ENCODE data around the gene WBP2.

Gene WBP2

DNA sequence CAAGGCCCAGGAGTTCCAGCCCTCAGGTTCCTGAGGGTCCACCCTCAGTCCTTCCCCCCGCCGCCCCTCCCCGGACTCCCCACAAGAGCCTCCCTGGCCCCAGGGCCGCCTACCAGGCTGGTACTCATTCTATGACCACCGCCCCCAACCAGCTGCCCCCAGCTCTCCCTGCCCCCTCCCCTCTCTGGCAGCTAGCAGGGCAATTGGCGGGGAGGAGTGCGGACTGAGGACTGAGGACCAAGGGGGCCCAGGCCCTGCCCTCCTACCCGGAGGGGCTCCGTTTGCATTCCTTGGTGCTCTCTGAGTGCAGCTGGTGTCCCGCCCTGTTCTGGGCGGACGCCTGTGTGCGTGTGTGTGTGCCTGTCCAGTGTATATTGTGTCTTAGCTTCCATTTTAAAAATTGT, 30.0 kb downstream of the WBP2 start:
- TF ChIP-seq TAF1 (IDR thresholded peaks at IDR 0.05; ENCODE audit: borderline replicate concordance, insufficient read depth, low read length) (no peak), POLR2AphosphoS5 (IDR thresholded peaks at IDR 0.05; ENCODE audit: low read depth, low read length) (no peak), FOXP2 (optimal IDR thresholded peaks at IDR 0.05; ENCODE audit: borderline replicate concordance, extremely low read depth, extremely low read length, insufficient read depth) (no peak), SIN3A (IDR thresholded peaks at IDR 0.05; ENCODE audit: borderline replicate concordance, insufficient read depth, low read length) (no peak)
- TF ChIP-seq, protein P1, sequence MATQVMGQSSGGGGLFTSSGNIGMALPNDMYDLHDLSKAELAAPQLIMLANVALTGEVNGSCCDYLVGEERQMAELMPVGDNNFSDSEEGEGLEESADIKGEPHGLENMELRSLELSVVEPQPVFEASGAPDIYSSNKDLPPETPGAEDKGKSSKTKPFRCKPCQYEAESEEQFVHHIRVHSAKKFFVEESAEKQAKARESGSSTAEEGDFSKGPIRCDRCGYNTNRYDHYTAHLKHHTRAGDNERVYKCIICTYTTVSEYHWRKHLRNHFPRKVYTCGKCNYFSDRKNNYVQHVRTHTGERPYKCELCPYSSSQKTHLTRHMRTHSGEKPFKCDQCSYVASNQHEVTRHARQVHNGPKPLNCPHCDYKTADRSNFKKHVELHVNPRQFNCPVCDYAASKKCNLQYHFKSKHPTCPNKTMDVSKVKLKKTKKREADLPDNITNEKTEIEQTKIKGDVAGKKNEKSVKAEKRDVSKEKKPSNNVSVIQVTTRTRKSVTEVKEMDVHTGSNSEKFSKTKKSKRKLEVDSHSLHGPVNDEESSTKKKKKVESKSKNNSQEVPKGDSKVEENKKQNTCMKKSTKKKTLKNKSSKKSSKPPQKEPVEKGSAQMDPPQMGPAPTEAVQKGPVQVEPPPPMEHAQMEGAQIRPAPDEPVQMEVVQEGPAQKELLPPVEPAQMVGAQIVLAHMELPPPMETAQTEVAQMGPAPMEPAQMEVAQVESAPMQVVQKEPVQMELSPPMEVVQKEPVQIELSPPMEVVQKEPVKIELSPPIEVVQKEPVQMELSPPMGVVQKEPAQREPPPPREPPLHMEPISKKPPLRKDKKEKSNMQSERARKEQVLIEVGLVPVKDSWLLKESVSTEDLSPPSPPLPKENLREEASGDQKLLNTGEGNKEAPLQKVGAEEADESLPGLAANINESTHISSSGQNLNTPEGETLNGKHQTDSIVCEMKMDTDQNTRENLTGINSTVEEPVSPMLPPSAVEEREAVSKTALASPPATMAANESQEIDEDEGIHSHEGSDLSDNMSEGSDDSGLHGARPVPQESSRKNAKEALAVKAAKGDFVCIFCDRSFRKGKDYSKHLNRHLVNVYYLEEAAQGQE (IDR thresholded peaks at IDR 0.05; ENCODE audit: insufficient read depth in 1 of 2, low read depth in 2 of 2, low read length in 2 of 2): no peak

DNA sequence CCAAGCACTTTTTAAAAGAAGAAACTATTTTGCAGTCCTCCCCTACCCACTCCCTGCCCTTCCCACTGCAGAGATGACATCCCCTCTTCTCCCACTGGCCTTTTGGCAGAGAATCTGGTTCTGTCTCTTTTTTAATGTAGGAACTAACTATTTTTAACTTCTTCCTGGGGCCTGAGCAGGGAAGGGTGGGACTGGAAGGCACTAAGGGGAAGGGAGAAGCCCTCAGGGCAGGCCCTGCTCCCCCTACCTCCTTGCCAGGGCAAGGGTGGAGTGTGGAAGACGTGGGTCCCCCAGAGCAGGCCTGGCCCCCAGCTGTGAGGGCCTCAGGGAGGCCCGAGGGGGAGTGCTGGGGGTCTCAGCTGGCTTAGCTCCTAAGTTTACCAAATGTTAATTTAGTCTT, 30.5 kb downstream of the WBP2 start:
- TF ChIP-seq TAF1 (IDR thresholded peaks at IDR 0.05; ENCODE audit: borderline replicate concordance, insufficient read depth, low read length) (no peak), POLR2AphosphoS5 (IDR thresholded peaks at IDR 0.05; ENCODE audit: low read depth, low read length) (no peak), FOXP2 (optimal IDR thresholded peaks at IDR 0.05; ENCODE audit: borderline replicate concordance, extremely low read depth, extremely low read length, insufficient read depth) (no peak)

DNA sequence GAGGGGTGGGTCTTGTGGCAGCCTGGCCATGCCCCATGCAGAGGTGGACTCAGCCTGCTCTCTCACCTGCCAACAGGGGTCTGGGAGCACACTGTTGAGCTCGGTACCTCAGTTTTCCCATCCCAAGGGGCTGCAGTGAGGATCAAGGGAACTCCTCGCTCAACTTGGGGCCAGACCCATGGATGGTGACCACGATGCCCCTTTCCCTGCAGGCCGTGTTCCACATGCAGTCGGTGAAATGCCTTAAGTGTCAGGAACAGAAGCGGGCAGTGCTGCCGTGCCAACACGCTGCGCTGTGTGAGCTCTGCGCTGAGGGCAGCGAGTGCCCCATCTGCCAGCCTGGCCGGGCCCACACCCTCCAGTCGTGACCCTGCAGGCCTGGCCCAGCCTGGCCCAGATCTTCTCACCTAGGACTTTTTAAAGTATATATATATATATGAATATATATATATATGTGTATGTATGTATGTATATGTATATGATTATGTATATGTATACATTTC, 31.0 kb downstream of the WBP2 start:
- TF ChIP-seq POLR2AphosphoS5 (IDR thresholded peaks at IDR 0.05; ENCODE audit: low read depth, low read length): no peak

DNA sequence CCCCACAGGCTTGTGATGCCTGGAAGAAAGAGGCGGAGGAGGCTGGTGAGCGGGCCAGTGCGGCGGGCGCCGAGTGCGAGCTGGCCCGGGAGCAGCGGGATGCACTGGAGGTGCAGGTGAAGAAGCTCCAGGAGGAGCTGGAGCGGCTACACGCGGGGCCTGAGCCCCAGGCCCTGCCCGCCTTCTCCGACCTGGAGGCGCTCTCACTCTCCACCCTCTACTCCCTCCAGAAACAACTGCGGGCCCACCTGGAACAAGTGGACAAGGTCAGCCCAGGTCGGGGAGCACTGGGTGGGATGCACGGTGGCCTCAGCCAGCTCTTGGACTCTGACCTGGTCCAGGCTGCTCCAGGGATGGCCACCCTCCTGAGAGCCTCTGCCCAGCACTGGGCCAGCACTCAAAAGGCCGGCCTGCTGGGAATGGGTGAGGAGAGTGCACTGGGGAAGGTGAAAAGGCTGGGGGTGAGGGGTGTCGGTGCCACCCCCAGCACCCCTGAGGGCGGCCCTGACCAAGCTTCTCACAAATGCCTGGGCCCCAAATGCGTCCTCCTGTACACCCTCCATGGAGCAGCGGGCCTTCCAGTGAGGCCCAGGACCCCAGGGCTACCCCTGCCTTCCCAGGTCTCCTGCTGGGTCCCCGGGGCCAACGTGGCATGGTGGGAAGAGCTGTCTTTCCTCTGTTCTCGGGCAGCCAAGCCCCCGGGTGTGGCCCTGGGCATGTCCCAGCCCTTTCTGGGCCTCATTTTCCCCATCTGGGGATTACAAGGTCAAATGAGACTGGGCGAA, 31.7 kb downstream of the WBP2 start:
- TF ChIP-seq SIN3A (IDR thresholded peaks at IDR 0.05; ENCODE audit: borderline replicate concordance, insufficient read depth, low read length) (no peak), POLR2AphosphoS5 (IDR thresholded peaks at IDR 0.05; ENCODE audit: low read depth, low read length) (no peak), TAF1 (IDR thresholded peaks at IDR 0.05; ENCODE audit: borderline replicate concordance, insufficient read depth, low read length) (no peak), FOXP2 (optimal IDR thresholded peaks at IDR 0.05; ENCODE audit: borderline replicate concordance, extremely low read depth, extremely low read length, insufficient read depth) (no peak)
- TF ChIP-seq, protein P1 (IDR thresholded peaks at IDR 0.05; ENCODE audit: insufficient read depth in 1 of 2, low read depth in 2 of 2, low read length in 2 of 2): no peak

DNA sequence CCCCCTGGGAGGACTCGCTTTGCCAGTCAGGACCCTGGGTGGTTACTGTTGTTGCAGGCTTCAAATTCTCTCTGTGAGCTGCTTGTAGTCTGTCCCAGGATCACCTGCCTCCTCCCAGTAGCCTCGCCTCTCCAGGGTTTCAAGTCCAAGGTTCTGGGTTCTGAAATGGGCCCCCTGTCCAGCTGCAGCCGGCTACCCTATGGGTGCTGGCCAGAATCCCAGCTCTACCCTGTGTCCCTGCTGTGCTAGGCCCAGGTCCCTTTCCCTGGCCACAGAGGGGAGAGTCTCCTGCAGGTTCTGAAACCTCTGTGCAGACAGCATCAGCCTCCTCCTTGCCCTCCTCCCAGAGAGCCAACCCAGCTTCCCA, 32.4 kb downstream of the WBP2 start:
- TF ChIP-seq SIN3A (IDR thresholded peaks at IDR 0.05; ENCODE audit: borderline replicate concordance, insufficient read depth, low read length) (no peak), TAF1 (IDR thresholded peaks at IDR 0.05; ENCODE audit: borderline replicate concordance, insufficient read depth, low read length) (no peak), POLR2AphosphoS5 (IDR thresholded peaks at IDR 0.05; ENCODE audit: low read depth, low read length) (no peak), FOXP2 (optimal IDR thresholded peaks at IDR 0.05; ENCODE audit: borderline replicate concordance, extremely low read depth, extremely low read length, insufficient read depth) (no peak)
- TF ChIP-seq, protein P1 (IDR thresholded peaks at IDR 0.05; ENCODE audit: insufficient read depth in 1 of 2, low read depth in 2 of 2, low read length in 2 of 2): no peak

DNA sequence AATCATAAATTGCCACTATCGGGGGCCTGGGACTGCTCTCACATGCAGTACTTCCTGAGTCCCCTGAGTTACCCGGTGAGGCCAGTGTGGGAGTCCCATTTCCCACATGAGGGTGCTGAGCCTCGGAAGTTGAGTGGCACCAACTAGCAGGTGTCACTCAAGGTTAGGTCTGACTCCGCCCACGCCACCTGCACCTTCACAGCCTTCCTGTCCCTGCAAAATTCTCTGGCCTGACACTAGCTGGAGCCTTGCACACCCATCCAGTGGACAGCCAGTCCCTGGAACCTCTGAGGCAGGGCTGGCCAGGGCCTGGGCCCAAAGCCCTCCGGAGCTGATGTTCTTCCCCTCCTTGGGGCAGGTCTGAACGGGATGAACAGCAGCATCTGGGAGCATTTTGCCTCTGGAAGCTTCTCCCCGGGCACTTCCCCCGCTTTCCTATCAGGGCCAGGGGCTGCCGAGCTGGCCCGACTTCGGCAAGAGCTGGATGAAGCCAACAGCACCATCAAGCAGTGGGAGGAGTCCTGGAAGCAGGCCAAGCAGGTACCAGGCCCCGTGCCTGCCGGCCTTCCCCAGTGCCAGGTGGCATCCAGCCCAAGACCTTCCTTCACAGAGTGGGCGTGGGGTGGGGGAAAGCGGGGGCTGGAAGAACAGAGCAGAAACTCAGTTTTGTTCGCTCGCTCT, 32.9 kb downstream of the WBP2 start:
- no peak for TF ChIP-seq POLR2AphosphoS5 (IDR thresholded peaks at IDR 0.05; ENCODE audit: low read depth, low read length)
- TF ChIP-seq TAF1 (IDR thresholded peaks at IDR 0.05; ENCODE audit: borderline replicate concordance, insufficient read depth, low read length): no peak
- no peak for TF ChIP-seq SIN3A (IDR thresholded peaks at IDR 0.05; ENCODE audit: borderline replicate concordance, insufficient read depth, low read length)
- TF ChIP-seq, protein P1 (IDR thresholded peaks at IDR 0.05; ENCODE audit: insufficient read depth in 1 of 2, low read depth in 2 of 2, low read length in 2 of 2): no peak
- TF ChIP-seq FOXP2 (optimal IDR thresholded peaks at IDR 0.05; ENCODE audit: borderline replicate concordance, extremely low read depth, extremely low read length, insufficient read depth): no peak
